Panc1 (cell line): ENCODE results near the gene ANO6. TPM values are rescaled to one million over a fixed set of nuclear protein-coding genes. Genes with fewer than 3 reads are reported as not detected.

Experiments used
- ATAC-seq: fragments of 200-7000 bp; cut with Tn5 transposase; 2 replicates; pipeline ENCODE4 v1.9.1; 2020; ENCODE audit warnings: mild to moderate bottlenecking, moderate library complexity
- BruUV-seq: library from RNA; stranded (reverse); fragments of 400-500 nt; replicated peaks from 2 replicates; lab custom pipeline; 2021; lab: Mats Ljungman, UMichigan
- CTCF ChIA-PET: fragments of 300-600 bp; sonication (Branson Sonifier 250); formaldehyde crosslinking; loops from one replicate; lab custom pipeline; 2022; ENCODE audit warnings: antibody characterized with exemption; lab: Charles Lee
- POLR2A ChIA-PET: fragments of 300-600 bp; sonication (Branson Sonifier 250); formaldehyde crosslinking; loops from one replicate; lab custom pipeline; 2022; ENCODE audit warnings: antibody characterized with exemption; lab: Charles Lee
- DNase-seq: peaks from one replicate; pipeline ENCODE4 v3.0.0-alpha.2; 2010; ENCODE audit warnings: low read depth, low spot score
- H3K27ac ChIP-seq: 2 replicates; pipeline ENCODE4 v1.5.1; 2011; ENCODE audit warnings: mild to moderate bottlenecking, low read length, inconsistent platforms
- H3K27me3 ChIP-seq: fragments of 200-500 bp; sonication (Bioruptor generic); 2 replicates; pipeline ENCODE4 v1.6.0; 2014; ENCODE audit warnings: low read length, inconsistent platforms; ENCODE audit not compliant: control insufficient read depth, insufficient read depth
- H3K36me3 ChIP-seq: fragments of 200-500 bp; sonication (Bioruptor generic); 2 replicates; pipeline ENCODE4 v1.5.1; 2014; ENCODE audit warnings: inconsistent platforms, mild to moderate bottlenecking, low read length, moderate library complexity; ENCODE audit not compliant: control insufficient read depth, insufficient read depth
- H3K4me1 ChIP-seq: 2 replicates; pipeline ENCODE4 v1.5.1; 2011; ENCODE audit warnings: inconsistent platforms, mild to moderate bottlenecking, low read length, moderate library complexity; ENCODE audit not compliant: control insufficient read depth, insufficient read depth
- H3K4me3 ChIP-seq, 2 experiments: 2 replicates each; pipeline ENCODE4 v1.5.1; 2011 to 2012; ENCODE audit warnings: low read depth in 2 of 2, low read length in 2 of 2, mild to moderate bottlenecking in 2 of 2, inconsistent platforms in 1 of 2, moderate library complexity in 1 of 2
- H3K9me3 ChIP-seq: fragments of 200-500 bp; sonication (Bioruptor generic); 2 replicates; pipeline ENCODE4 v1.5.1; 2014; ENCODE audit warnings: low read depth, mild to moderate bottlenecking, inconsistent platforms, low read length, moderate library complexity; ENCODE audit not compliant: control insufficient read depth, insufficient read depth
- POLR2AphosphoS5 ChIP-seq: IDR thresholded peaks from 2 replicates; pipeline ENCODE4 v1.6.1; 2012; ENCODE audit warnings: mild to moderate bottlenecking, low read depth, low read length, moderate library complexity
- SIN3A ChIP-seq: IDR thresholded peaks from 2 replicates; pipeline ENCODE4 v1.6.1; 2012; ENCODE audit warnings: low read depth, mild to moderate bottlenecking, low read length, moderate library complexity, borderline replicate concordance; ENCODE audit not compliant: insufficient read depth
- TCF7L2 ChIP-seq: IDR thresholded peaks from 2 replicates; pipeline ENCODE4 v1.6.1; 2011; ENCODE audit warnings: mild to moderate bottlenecking, low read depth, low read length, inconsistent platforms
- in situ Hi-C: cut with HindIII; loops from 2 replicates; pipeline ENCODE4 v1.10.0; 2016; ENCODE audit warnings: low sequenced_read_pairs, low pct_unique_long_range_greater_than_20kb
- intact Hi-C: fragments of 100-400 bp; cut with micrococcal nuclease; formaldehyde crosslinking; loops from one replicate; pipeline ENCODE4 v1.10.0; 2022; ENCODE audit not compliant: unreplicated experiment
- total RNA-seq: library from RNA; stranded (reverse); gene quantifications from one replicate; pipeline ENCODE4 v1.2.1, GENCODE V29; 2021; ENCODE audit not compliant: unreplicated experiment
- TF ChIP-seq, protein P1 (sequence below): fragments of 450-650 bp; IDR thresholded peaks from 2 replicates; pipeline ENCODE4 v1.5.1; 2017; ENCODE audit warnings: mild to moderate bottlenecking
- TF ChIP-seq, protein P2 (sequence below), 2 experiments: IDR thresholded peaks; 2 replicates each; pipeline ENCODE4 v1.6.1; 2011 to 2012; ENCODE audit warnings: low read depth in 2 of 2, control low read depth in 1 of 2, low read length in 1 of 2, mild to moderate bottlenecking in 1 of 2, moderate library complexity in 1 of 2; ENCODE audit not compliant: insufficient read depth in 1 of 2

ANO6 gene
- total RNA-seq, 1 experiment from 2014 or later, result 120 TPM

DNA sequence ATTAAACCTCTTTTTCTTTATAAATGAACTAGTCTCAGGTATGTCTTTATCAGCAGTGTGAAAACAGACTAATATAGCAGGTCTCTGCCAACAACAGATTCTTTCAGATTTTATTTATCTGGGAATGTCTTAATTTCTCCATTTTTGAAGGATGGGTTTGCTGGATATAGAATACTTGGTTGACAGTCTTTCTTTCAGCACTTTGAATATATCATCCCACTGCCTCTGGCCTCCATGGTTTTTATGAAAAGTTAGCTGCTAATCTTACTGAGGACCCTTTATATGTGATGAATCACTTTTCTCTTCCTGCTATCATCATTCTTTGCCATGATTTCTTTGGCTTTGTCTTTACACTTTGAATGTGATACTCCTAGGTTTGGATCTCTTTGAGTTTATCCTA lies 148.0 kb downstream of the ANO6 start:
- BruUV-seq, result no TSS peak
- H3K36me3 ChIP-seq, result peaks cover 14% of the 10 kb centered on the region
- no peak for DNase-seq
- H3K9me3 ChIP-seq, result peaks cover 13% of the 10 kb centered on the region
- no peaks in the 10 kb centered on the region for H3K27me3 ChIP-seq
- ChIA-PET POLR2A (no interaction called here), CTCF (no interaction called here)
- intact Hi-C loops, result no loop called here
- TF ChIP-seq POLR2AphosphoS5 (no peak), SIN3A (no peak), TCF7L2 (no peak)
- TF ChIP-seq, protein P1, sequence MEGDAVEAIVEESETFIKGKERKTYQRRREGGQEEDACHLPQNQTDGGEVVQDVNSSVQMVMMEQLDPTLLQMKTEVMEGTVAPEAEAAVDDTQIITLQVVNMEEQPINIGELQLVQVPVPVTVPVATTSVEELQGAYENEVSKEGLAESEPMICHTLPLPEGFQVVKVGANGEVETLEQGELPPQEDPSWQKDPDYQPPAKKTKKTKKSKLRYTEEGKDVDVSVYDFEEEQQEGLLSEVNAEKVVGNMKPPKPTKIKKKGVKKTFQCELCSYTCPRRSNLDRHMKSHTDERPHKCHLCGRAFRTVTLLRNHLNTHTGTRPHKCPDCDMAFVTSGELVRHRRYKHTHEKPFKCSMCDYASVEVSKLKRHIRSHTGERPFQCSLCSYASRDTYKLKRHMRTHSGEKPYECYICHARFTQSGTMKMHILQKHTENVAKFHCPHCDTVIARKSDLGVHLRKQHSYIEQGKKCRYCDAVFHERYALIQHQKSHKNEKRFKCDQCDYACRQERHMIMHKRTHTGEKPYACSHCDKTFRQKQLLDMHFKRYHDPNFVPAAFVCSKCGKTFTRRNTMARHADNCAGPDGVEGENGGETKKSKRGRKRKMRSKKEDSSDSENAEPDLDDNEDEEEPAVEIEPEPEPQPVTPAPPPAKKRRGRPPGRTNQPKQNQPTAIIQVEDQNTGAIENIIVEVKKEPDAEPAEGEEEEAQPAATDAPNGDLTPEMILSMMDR, result no peak
- TF ChIP-seq, protein P2, sequence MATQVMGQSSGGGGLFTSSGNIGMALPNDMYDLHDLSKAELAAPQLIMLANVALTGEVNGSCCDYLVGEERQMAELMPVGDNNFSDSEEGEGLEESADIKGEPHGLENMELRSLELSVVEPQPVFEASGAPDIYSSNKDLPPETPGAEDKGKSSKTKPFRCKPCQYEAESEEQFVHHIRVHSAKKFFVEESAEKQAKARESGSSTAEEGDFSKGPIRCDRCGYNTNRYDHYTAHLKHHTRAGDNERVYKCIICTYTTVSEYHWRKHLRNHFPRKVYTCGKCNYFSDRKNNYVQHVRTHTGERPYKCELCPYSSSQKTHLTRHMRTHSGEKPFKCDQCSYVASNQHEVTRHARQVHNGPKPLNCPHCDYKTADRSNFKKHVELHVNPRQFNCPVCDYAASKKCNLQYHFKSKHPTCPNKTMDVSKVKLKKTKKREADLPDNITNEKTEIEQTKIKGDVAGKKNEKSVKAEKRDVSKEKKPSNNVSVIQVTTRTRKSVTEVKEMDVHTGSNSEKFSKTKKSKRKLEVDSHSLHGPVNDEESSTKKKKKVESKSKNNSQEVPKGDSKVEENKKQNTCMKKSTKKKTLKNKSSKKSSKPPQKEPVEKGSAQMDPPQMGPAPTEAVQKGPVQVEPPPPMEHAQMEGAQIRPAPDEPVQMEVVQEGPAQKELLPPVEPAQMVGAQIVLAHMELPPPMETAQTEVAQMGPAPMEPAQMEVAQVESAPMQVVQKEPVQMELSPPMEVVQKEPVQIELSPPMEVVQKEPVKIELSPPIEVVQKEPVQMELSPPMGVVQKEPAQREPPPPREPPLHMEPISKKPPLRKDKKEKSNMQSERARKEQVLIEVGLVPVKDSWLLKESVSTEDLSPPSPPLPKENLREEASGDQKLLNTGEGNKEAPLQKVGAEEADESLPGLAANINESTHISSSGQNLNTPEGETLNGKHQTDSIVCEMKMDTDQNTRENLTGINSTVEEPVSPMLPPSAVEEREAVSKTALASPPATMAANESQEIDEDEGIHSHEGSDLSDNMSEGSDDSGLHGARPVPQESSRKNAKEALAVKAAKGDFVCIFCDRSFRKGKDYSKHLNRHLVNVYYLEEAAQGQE (IDR thresholded peaks at IDR 0.05; ENCODE audit: insufficient read depth in 1 of 2, low read depth in 2 of 2, low read length in 1 of 2), result no peak
- H3K4me3 ChIP-seq, result no peak overlapping the region
- no peaks in the 10 kb centered on the region for H3K4me1 ChIP-seq
- no peak overlapping the region for H3K27ac ChIP-seq
- no peak for ATAC-seq
- in situ Hi-C loops, result no loop called here

DNA sequence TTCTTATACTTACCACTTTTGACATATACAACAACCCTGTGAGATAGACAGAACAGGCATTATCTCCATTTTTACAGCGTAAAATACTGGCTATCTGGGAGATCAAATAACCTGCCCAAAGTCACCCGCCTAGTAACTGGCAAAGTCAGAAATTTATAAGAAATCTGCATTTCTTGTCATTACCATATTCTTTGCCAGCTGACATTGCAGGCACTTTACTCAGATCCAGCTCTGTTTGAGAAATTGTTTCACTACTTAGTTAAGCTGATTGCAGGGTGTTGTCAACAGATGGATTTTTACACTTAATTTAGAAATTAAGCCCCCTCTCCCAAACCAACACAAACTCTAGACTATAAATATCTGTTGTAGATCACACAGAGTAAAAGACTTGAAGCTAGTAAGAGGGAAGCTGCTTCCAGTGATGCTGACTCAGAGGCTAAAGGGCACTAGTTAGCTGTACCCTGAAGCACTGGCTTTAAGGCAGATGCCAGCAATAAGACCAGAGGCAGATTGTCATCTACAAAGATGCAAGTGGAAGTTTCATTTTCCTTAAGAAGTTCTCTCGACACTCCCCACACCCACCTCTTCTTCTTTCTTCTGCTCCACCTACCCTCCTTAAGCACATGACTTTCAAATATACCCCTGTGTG lies 153.1 kb downstream of the ANO6 start:
- DNase-seq, result no peak
- H3K36me3 ChIP-seq, result peaks cover 23% of the 10 kb centered on the region

More for the DNA sequence above, 153.1 kb downstream of the ANO6 start:
- ATAC-seq, result no peak
- Histone ChIP-seq H3K4me1 (no peaks in the 10 kb centered on the region), H3K27me3 (no peaks in the 10 kb centered on the region), H3K27ac (no peak overlapping the region), H3K4me3 (no peak overlapping the region), H3K9me3 (no peaks in the 10 kb centered on the region)
- CTCF ChIA-PET, result no interaction called here
- POLR2A ChIA-PET, result no interaction called here
- TF ChIP-seq POLR2AphosphoS5, result no peak
- TF ChIP-seq, protein P1, result no peak
- TF ChIP-seq, protein P2 (IDR thresholded peaks at IDR 0.05; ENCODE audit: insufficient read depth in 1 of 2, low read depth in 2 of 2, low read length in 1 of 2), result no peak
- no peak for TF ChIP-seq SIN3A
- no peak for TF ChIP-seq TCF7L2
- in situ Hi-C loops, result no loop called here
- BruUV-seq, result TSS peak; percentile 1
- intact Hi-C loops, result no loop called here
